HTR-8/SVneo (cell line): Measurements from ENCODE around the gene SLC16A5.

Experiments
- DNase-seq: peaks from one replicate; pipeline ENCODE4 v3.0.0; 2011; ENCODE audit warnings: low spot score, mixed read lengths; ENCODE audit not compliant: insufficient read length
- FAIRE-seq: peaks from 2 replicates; lab custom pipeline; 2011; peaks lifted over from hg19 to GRCh38; lab: Jason Lieb, UNC

SLC16A5 gene

DNA sequence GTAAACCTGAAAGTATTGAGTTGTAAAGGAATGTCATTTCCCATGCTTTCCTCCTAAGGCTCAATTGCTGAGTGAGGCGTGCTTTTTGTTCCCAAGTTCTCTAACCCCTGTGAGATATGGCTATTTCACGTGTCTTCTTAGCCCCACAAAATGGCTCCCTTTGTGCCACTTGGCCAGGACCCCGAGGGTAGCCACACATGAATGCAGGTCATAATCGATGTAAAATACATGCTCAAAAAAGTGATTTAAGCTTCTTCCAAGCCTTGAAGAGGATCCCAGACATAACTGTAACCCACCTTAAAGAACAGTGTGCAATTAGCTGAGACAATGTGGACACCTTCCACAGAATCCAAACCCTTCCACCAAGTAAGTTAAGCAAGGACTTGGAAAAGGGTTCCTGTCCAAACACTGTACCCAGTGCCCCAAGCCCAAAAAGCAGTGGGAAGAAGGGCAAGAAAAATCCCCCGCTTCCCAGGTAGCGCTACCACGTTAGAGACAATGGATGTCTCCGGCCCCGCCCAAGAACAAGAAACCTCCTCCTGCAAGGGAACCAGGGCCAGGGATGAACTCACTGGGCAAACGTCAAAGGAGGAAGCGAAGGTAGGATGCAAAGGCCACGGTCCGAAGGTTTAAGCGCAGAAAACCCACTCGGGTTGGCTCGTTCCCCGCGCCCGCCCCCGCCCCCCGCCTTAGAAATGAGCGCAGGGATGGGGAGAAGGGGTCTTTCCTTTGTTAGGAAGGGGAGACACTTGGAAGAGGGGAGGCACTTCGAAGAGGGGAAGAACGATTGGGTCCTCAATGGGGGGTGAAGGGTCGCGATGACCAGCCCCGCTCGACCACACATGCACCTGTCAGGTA, 65.4 kb downstream of the SLC16A5 start:
- DNase-seq (peak; percentile 58), FAIRE-seq (peak; percentile 46)

GRCh38 chr17:75153780-75154194, 66.0 kb downstream of the SLC16A5 start:
- no peak for FAIRE-seq
- DNase-seq, result no peak

- DNase-seq (peak; percentile 100), FAIRE-seq (peak; percentile 97)
These were observed 66.7 kb downstream of the SLC16A5 start, which contains the start of gene JPT1 for GRCh38 chr17:75154195-75155106. JPT1 (minus strand) TSS chr17:75154512; CDS start chr17:75154397, 115 bp downstream.

DNA sequence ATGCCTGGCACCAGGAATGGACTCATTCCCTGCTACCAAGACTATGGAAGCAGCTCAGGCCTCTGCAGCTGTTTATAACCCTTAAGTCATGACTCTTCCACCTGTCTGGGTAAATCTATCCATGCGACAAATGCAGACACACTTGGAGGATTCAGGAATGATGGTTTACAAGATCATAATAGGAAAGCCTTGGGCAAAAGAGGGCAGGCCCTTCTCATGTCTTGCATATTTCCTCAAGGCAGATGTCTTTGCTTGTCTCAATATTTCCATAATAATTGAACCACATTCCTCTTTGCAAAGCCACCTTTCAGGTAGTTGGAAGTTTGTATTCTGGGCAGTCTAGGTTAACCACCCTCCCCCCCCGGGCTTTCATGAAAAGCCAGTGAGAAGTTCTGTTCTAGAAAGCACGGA, 67.4 kb downstream of the SLC16A5 start:
- DNase-seq, result no peak
- peak; percentile 9 for FAIRE-seq
